NCI-H2081 treated with DMSO at 0.1 percent for 48 hours (cell line): ENCODE data around the gene RAI1.

Experiments used
- DNase-seq: peaks from one replicate; lab custom pipeline; 2025; lab: John Stamatoyannopoulos, UW

RAI1 gene

DNA sequence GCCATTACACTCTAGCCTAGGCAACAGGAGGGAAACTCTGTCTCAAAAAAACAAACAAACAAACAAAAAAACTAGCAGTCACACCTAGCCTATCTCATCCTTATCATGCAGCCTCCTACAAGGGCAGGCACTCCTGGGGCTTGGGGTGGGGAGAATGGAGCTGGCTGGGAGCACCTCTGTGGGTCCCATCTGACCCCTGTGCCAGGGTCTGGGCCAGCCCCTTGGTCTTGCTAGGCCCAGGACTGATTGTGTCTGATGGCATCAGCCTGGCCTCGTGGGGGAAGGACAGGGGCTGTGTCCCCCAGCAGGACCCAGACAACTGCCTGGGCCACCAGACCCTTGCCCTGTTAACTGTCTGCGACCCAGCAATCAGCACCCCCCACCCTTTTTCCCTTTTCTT lies 105.7 kb downstream of the RAI1 start:
- DNase-seq = no peak

DNA sequence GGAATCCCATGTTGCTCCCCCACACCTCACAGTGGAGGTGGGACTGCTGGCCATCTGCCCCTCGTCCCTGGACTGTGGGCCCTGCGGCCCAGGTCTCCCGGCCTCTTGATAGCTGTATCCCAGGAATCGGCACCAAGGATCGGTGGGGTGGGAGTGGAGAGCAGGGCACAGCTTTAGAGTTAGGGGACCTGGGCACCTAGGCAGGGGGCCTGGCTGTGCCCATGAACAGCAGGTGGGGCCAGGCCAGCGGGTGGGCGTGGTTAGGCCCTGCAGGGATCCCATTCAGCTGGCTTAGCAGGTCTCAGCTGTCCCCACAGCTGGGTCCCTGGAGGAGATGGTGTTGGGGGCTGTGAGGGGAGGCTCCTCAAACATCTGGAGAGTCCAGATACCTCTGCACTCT lies 106.3 kb downstream of the RAI1 start:
- no peak for DNase-seq

DNA sequence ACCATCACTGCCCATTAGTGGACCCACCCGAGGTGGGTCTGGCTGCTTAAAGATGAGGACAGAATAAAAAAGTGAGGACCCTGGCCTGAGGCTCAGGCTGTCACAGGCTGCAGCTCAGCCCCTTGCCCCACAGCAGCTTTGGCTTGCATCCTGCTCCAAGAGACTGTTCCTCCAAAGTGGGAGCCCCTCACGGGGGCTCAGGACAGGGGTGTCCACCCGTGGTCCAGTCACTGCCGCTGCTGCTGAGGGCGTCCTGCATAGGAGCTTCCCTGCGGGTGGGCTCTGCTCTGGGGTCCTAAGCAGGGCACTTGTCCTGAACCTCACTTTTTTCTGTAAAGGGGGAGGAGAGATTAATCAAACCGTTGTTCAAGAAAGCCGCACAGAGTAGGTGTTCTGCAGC lies 107.7 kb downstream of the RAI1 start:
- DNase-seq = no peak

DNA sequence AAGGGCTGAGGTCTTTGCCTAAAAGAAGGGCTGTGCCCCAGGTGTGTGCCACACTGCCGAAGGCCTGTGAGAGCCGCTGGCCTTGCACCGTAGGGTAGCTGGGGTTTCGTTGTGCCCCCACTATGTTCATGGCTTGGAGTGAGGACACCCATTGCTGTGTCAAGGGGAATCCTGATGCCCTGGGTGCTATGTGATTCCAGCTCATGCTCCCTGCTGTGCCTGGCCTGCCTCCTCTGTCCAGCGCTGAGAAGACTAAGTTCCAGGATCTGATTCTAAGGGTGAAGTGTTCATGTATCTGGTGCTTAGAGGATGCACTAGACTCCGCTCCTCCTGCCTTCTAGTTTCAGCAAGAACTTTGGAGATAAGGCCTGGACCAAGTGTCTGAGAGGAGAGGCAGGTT lies 108.2 kb downstream of the RAI1 start:
- no peak for DNase-seq

DNA sequence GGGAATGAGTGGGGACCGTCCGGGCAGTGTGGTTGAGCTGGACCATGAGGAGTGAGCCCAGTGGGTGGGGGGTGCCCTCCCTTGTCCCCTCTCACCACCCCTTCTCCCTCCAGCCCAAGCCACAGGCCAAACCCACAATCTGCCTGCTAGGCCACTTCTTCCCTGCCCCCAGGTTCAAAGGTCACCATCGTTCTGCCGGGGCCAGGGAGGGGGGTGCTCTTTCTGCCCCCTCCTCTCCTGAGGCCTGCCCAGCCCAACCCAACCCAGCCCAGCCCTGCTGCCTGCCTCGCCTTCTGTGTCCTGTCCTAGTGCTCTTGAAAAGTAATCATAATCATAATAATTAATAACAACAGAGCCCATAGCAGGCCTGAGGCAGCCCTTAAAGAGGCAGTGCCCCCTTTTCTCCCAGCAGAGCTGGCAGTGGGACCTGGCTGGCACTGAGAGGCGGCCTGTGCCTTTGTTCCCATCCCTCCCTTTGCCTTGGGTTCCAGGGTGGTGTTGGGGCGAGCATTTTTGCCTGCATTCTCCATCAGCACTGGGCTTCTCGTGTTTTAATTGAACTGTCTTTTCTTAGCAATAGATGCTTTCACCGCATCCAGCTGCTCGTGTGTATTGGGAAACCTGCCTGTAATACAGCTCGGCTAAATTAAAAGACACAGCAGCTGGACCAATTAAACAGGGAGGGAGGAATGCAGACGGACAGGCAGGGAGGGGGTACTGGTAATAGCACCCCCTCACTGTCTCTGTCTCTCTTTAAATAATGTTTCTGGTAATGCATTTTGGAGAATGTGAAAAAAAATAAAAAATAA lies 108.8 kb downstream of the RAI1 start:
- no peak for DNase-seq

DNA sequence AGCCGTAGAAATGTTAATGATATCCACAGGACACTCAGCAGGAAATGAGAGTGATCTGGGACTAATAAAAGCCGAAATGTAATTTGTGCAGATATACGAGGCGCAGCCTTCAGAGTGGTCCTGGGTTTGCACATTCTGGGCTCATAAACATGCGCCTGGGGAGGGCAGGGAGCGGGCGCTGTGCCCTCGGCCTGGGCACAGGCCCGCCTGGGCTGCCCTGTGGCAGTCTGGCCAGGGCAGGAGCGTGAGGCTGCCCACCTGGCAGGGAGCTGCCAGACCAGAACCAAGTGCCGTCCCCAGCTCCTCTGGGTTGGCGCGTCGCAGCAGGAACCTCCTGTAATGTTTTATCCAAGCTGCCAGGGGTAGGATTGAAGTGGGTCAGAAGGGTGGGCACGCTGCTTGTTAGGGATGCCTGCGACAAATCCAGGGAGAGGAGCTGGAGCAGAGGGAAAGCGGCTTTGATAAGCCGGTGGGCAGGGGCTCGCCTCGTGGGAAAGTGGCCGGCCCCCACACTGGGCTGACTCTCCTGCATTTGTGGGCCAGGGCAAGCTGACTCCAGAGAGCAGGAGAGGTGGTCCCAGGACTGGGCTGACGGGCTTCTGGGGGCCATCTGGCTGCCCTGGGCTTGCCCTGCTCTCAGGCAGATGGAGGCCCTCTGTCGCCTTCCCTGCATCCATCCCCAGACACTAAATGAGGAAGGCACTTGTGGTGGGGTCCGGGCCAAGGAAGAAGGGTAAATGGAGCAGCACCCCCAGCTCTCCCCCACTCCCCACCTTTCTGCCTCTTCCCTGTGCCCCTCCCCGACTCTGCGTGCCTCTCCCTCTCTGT lies 109.6 kb downstream of the RAI1 start:
- no peak for DNase-seq

DNA sequence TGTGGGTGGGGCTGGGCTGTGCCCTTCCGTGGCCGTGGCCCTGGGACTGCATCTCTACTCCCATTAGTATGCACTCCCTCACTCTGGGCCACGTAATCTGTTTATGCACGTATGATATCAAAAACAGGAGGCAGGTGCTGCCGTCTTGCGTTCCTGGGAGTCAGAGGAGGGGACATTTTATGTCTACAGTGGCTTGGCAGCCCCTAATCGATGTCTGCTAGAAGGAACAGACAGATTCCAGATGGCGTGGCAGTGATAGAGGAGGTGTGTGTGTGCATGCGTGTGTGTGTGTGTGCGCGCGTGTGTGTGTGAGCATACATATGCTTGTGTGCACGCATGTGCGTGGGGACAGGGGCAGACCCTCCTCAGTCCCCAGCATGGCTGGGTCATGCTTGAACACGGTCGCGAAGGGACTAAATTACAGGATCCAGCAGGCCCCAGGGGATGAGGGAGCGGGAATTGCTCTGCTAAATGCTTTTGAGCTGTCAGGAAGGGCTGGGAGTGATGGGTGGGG lies 110.8 kb downstream of the RAI1 start:
- no peak for DNase-seq

DNA sequence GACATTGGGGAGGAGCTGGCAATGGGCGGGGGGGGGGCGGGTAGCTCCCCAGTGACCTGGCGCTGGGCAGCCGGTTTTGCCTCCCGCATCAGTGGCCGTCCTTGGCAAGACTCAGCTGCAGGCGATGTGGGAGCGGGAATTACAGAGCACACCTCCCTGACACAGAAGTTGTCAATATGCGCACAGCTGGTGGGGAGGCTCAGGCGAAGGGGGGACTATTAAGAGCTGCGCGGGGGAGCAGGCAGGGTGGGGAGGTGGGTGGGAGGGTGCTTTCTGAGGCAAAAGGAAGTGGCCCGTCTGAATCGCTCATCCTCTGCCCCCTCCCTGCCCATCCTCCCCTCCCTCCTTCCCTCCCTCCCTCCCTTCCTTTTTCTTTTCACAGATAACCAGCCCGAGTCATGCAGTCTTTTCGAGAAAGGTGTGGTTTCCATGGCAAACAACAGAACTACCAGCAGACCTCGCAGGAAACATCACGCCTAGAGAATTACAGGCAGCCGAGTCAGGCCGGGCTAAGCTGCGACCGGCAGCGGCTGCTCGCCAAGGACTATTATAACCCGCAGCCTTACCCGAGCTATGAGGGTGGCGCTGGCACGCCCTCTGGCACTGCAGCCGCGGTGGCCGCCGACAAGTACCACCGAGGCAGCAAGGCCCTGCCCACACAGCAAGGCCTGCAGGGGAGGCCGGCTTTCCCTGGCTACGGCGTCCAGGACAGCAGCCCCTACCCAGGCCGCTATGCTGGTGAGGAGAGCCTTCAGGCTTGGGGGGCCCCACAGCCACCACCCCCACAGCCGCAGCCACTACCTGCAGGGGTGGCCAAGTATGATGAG lies 111.5 kb downstream of the RAI1 start:
- DNase-seq = no peak

DNA sequence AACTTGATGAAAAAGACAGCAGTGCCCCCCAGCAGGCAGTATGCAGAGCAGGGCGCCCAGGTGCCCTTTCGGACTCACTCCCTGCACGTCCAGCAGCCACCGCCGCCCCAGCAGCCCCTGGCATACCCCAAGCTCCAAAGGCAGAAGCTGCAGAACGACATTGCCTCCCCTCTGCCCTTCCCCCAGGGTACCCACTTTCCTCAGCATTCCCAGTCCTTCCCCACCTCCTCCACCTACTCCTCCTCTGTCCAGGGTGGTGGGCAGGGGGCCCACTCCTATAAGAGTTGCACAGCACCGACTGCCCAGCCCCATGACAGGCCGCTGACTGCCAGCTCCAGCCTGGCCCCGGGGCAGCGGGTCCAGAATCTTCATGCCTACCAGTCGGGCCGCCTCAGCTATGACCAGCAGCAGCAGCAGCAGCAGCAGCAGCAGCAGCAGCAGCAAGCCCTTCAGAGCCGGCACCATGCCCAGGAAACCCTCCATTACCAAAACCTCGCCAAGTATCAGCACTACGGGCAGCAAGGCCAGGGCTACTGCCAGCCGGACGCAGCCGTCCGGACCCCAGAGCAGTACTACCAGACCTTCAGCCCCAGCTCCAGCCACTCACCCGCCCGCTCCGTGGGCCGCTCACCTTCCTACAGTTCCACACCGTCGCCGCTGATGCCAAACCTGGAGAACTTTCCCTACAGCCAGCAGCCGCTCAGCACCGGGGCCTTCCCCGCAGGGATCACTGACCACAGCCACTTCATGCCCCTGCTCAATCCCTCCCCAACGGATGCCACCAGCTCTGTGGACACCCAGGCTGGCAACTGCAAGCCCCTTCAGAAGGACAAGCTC lies 112.3 kb downstream of the RAI1 start:
- no peak for DNase-seq

DNA sequence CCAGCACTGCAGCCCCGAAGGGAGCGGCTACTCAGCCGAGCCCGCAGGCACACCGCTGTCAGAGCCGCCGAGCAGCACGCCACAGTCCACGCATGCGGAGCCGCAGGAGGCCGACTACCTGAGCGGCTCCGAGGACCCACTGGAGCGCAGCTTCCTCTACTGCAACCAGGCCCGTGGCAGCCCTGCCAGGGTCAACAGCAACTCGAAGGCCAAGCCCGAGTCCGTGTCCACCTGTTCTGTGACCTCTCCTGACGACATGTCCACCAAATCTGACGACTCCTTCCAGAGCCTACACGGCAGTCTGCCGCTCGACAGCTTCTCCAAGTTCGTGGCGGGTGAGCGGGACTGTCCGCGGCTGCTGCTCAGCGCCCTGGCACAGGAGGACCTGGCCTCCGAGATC lies 113.1 kb downstream of the RAI1 start:
- DNase-seq = no peak

DNA sequence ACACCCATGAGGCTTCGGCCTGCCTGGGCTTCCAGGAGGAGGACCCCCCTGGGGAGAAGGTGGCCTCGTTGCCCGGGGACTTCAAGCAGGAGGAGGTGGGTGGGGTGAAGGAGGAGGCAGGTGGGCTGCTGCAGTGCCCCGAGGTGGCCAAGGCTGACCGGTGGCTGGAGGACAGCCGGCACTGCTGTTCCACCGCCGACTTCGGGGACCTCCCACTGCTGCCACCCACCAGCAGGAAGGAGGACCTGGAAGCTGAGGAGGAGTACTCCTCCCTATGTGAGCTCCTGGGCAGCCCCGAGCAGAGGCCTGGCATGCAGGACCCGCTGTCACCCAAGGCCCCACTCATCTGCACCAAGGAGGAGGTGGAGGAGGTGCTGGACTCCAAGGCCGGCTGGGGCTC lies 114.0 kb downstream of the RAI1 start:
- no peak for DNase-seq

DNA sequence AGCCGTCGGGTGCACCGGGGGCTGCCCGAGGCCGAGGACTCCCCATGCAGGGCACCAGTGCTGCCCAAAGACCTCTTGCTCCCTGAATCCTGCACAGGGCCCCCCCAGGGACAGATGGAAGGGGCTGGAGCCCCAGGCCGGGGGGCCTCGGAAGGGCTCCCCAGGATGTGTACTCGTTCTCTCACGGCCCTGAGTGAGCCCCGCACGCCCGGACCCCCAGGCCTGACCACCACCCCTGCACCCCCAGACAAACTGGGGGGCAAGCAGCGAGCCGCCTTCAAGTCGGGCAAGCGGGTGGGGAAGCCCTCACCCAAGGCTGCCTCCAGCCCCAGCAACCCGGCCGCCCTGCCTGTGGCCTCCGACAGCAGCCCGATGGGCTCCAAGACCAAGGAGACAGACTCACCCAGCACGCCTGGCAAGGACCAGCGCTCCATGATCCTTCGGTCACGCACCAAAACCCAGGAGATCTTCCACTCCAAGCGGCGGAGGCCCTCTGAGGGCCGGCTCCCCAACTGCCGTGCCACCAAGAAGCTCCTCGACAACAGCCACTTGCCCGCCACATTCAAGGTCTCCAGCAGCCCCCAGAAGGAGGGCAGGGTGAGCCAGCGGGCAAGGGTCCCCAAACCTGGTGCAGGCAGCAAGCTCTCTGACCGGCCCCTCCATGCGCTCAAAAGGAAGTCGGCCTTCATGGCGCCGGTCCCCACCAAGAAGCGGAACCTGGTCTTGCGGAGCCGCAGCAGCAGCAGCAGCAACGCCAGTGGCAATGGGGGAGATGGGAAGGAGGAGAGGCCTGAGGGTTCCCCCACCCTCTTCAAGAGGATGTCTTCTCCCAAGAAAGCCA lies 114.9 kb downstream of the RAI1 start:
- DNase-seq = no peak

DNA sequence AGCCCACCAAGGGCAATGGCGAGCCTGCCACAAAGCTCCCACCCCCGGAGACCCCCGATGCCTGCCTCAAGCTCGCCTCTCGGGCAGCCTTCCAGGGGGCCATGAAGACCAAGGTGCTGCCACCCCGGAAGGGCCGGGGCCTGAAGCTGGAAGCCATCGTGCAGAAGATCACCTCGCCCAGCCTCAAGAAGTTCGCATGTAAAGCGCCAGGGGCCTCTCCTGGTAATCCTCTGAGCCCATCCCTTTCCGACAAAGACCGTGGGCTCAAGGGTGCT lies 115.5 kb downstream of the RAI1 start:
- DNase-seq = no peak

DNA sequence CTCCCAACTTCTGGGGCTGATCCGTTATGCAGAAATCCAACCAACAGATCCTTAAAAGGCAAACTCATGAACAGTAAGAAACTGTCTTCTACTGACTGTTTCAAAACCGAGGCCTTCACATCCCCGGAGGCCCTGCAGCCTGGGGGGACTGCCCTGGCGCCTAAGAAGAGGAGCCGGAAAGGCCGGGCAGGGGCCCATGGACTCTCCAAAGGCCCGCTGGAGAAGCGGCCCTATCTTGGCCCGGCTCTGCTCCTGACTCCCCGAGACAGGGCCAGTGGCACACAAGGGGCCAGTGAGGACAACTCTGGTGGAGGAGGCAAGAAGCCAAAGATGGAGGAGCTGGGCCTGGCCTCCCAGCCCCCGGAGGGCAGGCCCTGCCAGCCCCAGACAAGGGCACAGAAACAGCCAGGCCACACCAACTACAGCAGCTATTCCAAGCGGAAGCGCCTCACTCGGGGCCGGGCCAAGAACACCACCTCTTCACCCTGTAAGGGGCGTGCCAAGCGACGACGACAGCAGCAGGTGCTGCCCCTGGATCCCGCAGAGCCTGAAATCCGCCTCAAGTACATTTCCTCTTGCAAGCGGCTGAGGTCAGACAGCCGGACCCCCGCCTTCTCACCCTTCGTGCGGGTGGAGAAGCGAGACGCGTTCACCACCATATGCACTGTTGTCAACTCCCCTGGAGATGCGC lies 116.0 kb downstream of the RAI1 start:
- no peak for DNase-seq

DNA sequence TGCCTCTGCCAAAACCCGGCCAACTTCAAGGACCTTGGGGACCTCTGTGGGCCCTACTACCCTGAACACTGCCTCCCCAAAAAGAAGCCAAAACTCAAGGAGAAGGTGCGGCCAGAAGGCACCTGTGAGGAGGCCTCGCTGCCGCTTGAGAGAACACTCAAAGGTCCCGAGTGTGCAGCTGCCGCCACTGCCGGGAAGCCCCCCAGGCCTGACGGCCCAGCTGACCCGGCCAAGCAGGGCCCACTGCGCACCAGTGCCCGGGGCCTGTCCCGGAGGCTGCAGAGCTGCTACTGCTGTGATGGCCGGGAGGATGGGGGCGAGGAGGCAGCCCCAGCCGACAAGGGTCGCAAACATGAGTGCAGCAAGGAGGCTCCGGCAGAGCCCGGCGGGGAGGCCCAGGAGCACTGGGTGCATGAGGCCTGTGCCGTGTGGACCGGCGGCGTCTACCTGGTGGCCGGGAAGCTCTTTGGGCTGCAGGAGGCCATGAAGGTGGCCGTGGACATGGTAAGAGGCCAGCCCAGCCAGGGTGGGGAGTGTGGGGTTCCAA lies 116.8 kb downstream of the RAI1 start:
- DNase-seq = no peak

DNA sequence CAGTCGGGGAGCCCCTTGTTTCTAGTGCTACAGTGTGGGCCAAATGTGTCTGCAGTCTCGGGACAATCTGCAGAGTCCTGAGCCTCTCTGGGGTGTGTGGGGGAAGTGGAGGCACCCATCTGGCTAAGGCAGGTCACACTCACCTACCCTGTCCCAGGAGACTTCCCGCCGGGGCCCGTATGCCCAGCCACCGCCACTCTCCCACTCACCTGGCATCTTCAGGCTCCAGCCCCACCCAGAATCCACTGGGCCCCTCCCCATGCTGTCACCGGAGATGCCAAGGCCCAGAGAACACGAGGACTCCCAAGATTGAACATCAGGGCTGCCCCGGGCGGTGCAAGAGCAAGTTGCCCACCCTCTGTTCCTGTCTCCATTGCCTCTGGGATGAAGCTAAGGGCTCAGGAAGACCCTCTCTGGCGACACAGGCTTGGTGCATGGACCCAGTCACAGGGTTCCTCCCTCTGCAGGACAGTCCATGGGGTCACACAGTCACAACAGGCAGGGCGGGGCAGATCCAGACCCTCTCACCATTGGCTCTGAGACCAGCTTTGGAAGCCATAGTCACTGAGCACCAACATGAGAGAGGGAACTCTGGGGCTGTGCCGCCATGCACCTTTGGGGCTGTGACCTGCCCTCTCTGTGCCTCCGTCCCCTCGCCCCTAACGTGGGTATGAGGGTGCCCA lies 117.5 kb downstream of the RAI1 start:
- no peak for DNase-seq

DNA sequence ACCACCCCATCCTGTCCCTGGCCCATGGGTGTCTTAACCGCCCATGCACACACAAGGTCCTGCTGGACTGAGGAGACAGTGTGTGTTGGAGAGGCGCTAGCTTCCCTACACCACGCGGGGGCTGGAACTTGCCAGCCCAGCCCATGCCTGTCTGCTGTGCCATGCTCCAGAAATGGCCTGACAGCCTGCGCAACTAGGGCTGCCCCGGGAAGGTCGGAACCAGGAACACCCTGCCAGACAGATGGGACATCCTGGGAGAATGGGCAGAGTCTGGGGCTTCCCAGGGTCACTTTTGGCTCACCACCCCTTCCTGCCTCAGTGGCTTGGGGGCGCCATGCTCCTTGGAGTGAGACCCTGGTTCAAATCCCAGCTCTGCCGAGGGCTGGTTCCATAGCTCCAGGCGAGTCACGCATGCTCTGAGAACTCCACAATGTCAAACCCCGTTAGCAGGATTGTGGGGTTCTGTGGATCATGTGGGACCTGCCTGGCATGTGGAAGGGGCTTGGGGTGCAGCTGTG lies 119.3 kb downstream of the RAI1 start:
- DNase-seq = no peak

DNA sequence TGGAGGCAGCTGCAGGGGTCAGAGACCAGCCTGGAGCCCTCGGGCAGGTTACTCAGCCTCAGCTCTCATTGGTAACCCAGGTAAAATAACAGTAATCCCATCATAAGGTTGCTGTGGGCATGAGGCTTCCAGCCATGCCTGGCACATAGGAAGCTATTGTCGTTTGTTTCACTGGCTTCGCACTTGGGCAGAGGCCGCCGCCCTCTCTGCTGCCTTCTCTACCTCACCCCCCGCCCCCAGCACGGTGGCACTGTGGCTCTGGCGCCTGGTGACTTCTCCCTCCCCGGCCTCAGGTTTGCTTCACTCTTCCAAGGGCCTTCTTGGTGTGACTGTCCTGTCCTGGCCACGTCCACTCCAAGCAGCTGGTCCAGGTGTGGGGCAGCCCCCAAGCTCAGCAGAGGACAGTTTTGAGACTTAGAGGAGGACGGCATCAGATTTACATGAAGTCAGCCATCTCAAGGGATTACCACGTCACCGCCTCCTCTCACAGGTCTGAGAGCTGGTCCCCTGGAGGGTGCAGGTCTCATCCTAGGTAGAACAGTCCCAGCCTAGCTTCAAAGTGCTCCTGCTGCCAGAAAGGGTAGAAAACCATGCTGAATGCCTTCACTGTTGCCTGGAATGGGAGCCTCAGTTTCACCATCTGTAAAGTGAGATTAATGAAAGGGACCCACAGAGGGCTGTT lies 120.7 kb downstream of the RAI1 start:
- DNase-seq = no peak
